GM12872 (cell line): ENCODE data around the gene FOXS1.

Experiments used
- TF ChIP-seq, protein P1 (sequence below): IDR thresholded peaks from 3 replicates; pipeline ENCODE4 v1.5.1; 2011; ENCODE audit warnings: low read depth, mild to moderate bottlenecking, low read length, moderate library complexity; ENCODE audit not compliant: insufficient read depth

FOXS1 gene

DNA sequence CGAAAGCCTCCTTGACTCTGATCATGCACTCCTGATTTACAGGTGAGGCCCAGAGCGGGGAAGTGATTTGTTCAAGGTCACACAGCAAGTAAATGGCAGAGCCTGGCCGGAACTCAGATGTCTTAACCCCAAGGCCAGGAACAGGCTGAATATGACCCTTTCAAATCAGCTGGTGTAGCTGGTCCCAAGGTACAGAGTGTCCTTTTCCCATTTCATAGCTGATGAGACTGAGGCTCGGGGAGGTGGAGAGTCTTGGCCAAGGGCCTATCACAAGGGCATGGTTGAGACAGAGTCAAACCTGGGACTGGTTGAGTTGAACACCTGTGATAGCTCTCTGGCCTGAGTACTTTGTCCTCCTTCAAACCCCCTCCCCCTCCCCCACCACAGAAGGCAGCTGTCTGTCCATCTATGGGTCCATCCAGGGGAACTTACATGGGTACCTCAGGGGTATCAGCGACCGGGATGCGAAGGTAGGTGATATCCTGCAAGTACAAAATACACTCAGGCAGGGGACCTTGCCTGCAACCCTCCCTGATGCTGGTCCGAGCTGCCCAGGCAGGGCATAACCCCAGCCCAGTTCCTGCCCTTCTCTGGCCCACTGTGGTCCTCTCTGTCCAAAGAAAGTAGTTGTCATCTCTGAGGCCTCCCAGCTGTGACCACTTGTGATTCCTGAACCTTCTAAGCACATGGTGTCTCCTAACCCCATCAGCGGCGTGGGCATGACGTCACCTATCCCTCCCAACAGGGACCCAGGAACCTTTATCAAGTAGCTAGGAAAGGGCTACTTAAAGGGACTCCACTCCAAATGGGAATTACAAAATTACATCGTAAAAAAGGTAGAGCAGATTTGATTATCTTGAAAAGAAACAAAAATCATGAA lies 19.4 kb upstream of the FOXS1 start:
- TF ChIP-seq, protein P1, sequence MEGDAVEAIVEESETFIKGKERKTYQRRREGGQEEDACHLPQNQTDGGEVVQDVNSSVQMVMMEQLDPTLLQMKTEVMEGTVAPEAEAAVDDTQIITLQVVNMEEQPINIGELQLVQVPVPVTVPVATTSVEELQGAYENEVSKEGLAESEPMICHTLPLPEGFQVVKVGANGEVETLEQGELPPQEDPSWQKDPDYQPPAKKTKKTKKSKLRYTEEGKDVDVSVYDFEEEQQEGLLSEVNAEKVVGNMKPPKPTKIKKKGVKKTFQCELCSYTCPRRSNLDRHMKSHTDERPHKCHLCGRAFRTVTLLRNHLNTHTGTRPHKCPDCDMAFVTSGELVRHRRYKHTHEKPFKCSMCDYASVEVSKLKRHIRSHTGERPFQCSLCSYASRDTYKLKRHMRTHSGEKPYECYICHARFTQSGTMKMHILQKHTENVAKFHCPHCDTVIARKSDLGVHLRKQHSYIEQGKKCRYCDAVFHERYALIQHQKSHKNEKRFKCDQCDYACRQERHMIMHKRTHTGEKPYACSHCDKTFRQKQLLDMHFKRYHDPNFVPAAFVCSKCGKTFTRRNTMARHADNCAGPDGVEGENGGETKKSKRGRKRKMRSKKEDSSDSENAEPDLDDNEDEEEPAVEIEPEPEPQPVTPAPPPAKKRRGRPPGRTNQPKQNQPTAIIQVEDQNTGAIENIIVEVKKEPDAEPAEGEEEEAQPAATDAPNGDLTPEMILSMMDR = no peak

DNA sequence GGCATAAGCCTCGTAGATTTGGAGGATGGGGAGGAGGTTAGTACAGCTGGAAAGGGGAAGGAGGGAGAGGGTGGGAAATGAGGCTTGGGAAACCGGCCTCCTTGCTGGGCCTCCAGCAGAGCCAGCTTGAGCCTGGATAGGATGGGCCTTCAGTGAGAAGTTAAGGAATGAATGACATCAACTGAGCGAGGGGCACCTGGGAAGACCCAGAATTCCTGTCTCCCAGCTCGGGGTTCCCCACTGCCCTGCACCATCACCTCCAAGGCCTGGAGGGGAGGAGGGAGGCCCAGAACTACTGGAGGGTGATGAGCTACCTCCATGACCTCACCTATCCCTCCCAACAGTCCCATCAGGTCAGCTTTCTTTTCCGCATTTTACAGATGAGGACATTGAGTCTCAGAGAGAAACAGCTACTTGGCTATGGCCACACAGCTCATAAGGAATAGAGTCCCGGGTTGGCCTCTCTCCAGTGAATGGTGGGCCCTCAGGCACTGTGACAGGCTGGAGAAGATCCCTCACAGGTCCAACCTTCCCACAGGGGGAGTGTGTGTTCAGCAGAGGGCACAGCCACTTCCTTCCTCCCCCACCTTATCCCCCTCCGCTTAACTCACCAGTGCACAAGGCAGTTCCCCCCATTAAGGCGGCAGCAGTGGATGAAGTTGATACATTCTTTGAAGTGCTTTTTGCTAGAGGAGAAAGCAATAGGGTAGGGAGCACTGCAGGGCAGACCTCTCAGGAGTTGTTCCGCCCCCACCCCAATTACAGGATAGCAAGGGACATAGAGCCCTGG lies 18.1 kb upstream of the FOXS1 start:
- TF ChIP-seq, protein P1 = no peak

DNA sequence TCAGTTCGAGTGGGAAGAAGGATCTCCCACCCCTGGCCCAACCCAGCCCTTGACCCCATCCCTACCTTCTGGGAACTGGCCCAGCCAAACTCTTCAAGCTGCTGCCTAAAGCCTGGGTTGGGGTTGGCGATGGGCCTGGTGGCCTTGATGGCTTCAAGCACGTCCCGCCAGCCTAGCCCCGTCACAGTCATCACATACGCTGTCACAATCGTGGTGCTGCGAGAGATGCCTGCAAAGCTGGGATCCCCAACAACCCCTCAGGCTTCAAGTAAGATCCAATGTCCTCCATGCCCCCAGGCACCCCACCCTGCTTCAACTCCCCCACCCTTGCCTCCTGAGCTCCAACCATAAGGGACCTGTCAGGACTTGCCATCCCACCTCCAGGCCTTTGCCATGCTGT lies 17.1 kb upstream of the FOXS1 start:
- TF ChIP-seq, protein P1 = no peak

DNA sequence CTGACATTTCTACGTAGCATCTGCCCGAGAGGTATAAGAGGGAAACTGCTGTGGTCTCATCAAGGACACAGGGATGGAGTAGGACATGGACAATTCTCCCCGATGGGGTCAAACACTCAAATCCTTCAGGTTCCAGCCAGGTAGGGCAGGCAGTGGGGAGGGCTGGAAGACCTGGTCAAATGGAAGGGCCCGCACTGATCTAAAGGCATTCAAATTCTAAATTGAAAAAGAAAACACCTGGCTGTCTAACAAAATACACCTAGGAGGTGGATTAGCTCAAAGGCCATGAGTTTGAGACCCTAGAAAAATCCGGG lies 16.7 kb upstream of the FOXS1 start:
- TF ChIP-seq, protein P1 = no peak

DNA sequence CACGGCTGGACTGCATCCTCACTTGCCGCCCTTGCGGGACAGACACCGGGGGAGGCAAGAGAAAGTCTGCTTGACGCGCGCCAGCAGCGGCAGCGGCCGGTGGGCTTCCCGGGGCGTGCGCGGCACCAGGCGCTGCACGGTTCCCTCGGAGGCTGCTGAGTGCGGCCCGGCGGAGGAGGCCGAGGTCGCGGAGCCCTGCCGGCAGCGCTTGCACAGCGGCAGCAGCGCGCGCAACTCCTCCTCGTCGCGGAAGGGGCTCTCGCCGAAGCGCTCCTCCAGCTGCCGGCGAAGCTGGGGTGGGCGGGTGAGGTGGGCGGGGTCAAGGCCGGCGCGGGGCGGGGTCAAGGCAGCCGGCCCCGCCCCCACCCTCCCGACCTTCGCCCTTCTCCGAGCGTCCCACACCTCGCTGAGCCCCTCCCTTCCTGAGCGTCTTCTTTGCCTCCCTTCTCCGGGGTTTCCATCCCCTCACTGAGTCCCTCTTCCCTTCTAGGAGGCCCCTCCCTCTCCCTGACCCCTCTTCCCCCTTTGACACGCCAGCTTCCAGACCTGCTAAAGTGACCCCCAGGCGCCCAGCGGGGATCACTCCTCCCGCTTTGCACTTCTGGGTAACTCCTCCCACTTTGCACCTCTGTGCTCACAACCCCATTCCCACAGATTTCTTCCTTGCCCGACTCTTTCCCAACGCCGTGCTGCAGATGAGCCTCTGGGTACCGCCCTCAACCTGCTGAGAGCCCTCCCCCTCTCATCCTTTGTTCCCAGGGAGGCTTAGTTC lies 16.2 kb upstream of the FOXS1 start:
- TF ChIP-seq, protein P1 = no peak

DNA sequence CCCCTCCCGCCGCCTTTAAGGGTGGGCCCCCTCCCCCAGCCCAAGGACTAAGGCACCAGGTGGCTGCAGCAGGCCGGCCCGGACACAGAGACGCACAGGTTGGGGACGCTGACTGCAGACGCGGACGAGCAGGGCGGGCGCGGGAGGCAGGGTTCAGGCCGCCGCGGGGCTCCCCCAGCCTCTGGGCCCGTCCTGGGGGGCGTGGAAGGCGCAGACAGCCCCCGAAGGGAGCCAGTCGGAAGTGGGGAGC lies 15.7 kb upstream of the FOXS1 start:
- TF ChIP-seq, protein P1 = no peak
